WTC11 (cell line): ENCODE results near the gene CHAMP1.

Source experiments
- CREM ChIP-seq: sonication (generic); formaldehyde crosslinking; IDR thresholded peaks from 2 replicates; pipeline ENCODE4 v1.8.1; 2022; ENCODE audit warnings: mild to moderate bottlenecking, missing genetic modification reagents, moderate library complexity
- IRF2 ChIP-seq: sonication (generic); formaldehyde crosslinking; IDR thresholded peaks from 2 replicates; pipeline ENCODE4 v1.8.0; 2022; ENCODE audit warnings: low read depth, missing genetic modification reagents, borderline replicate concordance
- NR1H2 ChIP-seq: sonication (generic); formaldehyde crosslinking; IDR thresholded peaks from 2 replicates; pipeline ENCODE4 v1.9.0; 2021; ENCODE audit warnings: mild to moderate bottlenecking, moderate library complexity, missing genetic modification reagents
- SP1 ChIP-seq: sonication (generic); formaldehyde crosslinking; conservative IDR thresholded peaks from 2 replicates; pipeline ENCODE4 v1.8.1; 2022; ENCODE audit warnings: missing genetic modification reagents
- TF ChIP-seq, protein P1 (sequence below): sonication (generic); formaldehyde crosslinking; IDR thresholded peaks from 2 replicates; pipeline ENCODE4 v1.8.0; 2022; ENCODE audit warnings: mild to moderate bottlenecking, missing genetic modification reagents
- TF ChIP-seq, protein P2 (sequence below): sonication (generic); formaldehyde crosslinking; IDR thresholded peaks from 2 replicates; pipeline ENCODE4 v1.8.1; 2022; ENCODE audit warnings: low read depth, mild to moderate bottlenecking, moderate library complexity, missing genetic modification reagents, borderline replicate concordance

DNA sequence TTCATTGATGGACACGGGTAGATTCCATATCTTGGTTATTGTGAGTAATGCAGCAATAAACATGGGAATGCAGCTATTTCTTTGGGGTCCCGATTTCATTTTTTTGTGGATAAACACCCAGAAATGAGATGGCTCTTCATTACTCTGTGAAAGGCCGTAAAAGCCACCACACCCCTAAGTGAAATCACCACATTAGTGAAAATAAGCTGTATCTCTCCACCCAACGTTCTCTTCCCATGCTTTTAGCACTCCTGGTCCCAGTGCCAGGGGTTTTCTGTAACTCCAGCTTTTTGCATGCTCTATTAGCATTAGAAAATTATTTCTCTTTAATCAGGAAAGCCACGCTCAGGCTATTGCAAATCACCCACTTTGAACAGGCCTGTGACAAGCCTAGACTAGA, 15.8 kb downstream of the CHAMP1 start:
- no peak for TF ChIP-seq NR1H2 (CRISPR knock-in tag)
- TF ChIP-seq, protein P1, sequence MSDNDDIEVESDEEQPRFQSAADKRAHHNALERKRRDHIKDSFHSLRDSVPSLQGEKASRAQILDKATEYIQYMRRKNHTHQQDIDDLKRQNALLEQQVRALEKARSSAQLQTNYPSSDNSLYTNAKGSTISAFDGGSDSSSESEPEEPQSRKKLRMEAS (CRISPR knock-in tag) = no peak
- TF ChIP-seq SP1 = no peak
- no peak for TF ChIP-seq IRF2
- TF ChIP-seq CREM (CRISPR knock-in tag) = no peak
- TF ChIP-seq, protein P2, sequence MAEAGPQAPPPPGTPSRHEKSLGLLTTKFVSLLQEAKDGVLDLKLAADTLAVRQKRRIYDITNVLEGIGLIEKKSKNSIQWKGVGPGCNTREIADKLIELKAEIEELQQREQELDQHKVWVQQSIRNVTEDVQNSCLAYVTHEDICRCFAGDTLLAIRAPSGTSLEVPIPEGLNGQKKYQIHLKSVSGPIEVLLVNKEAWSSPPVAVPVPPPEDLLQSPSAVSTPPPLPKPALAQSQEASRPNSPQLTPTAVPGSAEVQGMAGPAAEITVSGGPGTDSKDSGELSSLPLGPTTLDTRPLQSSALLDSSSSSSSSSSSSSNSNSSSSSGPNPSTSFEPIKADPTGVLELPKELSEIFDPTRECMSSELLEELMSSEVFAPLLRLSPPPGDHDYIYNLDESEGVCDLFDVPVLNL (CRISPR knock-in tag) = no peak
